ENCODE data around the gene PADI3. TPM values are rescaled to one million over a fixed set of nuclear protein-coding genes. Genes with fewer than 3 reads are reported as not detected.

The PADI3 gene
- total RNA-seq, 6 donors from 2014 or later, result not detected

- TF ChIP-seq EP300 (IDR thresholded peaks at IDR 0.05) (no peak), POLR2AphosphoS5 (IDR thresholded peaks at IDR 0.05) (no peak)
- Histone ChIP-seq H3K36me3 (no peaks in the 10 kb centered on the region), H3K4me1 (peaks cover 3 to 12% (median 5%) of the 10 kb centered on the region in 4 donors), H3K9me3 (no peaks in the 10 kb centered on the region), H3K27me3 (no peaks in the 10 kb centered on the region), H3K27ac (no peak overlapping the region), H3K4me3 (no peak overlapping the region)
- ATAC-seq (ENCODE audit: low FRiP score in 2 of 2) (no peak), DNase-seq (no peak)
- 77 to 83% methylated on average over 9 of the region's 9 CpGs for WGBS, 2 donors
Observed at GRCh38 chr1:17213782-17214148, 35.1 kb upstream of the PADI3 start.

DNA sequence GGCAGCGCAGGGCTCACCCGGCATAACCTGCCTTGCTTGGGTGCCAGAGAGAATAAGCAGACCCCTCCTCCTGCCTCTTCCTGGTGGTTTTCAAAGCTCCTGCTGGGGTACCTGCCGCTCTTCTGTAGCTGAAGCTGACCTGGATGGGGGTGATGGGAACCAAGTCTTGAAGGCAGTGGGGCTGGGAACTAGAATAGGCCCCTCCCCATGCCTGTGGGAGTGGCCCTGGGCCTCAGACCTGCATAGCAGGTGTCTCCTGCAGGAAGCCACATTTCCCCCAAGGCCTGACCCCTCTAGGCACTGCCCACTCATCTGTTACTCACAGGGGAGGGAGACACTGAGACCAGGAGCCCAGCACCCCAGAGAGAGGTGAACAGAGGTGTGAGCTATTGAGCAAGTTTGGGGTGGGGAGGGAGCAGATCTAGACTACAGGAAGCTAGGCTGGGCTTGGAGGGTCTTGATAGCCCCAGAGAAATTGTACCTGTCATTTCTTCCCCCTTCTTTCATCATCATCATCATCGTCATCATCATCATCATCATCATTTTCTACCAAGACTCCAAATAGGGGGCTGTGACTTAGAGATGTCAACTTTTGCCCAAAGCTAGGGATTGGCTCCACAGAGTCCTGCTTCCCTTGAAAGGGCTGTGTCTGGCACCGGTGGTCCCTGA, 33.9 kb upstream of the PADI3 start:
- no peaks in the 10 kb centered on the region for H3K9me3 ChIP-seq
- no peaks in the 10 kb centered on the region for H3K27me3 ChIP-seq
- WGBS, 2 donors, result 80 to 90% methylated on average over 2 to 5 of the region's 5 CpGs
- no peak for ATAC-seq (ENCODE audit: low FRiP score in 2 of 2)
- H3K27ac ChIP-seq, result no peak overlapping the region
- DNase-seq, result no peak
- TF ChIP-seq POLR2AphosphoS5 (IDR thresholded peaks at IDR 0.05), result no peak
- no peak for TF ChIP-seq EP300 (IDR thresholded peaks at IDR 0.05)
- no peak for TF ChIP-seq CTCF (IDR thresholded peaks at IDR 0.05)
- no peak for TF ChIP-seq POLR2A (IDR thresholded peaks at IDR 0.05)
- H3K4me3 ChIP-seq, result no peak overlapping the region
- H3K4me1 ChIP-seq, result peaks cover 3 to 12% (median 5%) of the 10 kb centered on the region in 4 donors
- no peaks in the 10 kb centered on the region for H3K36me3 ChIP-seq

- WGBS, 2 donors, result 86 to 94% methylated on average over 4 to 6 of the region's 6 CpGs
- TF ChIP-seq EP300 (IDR thresholded peaks at IDR 0.05) (no peak), POLR2A (IDR thresholded peaks at IDR 0.05) (no peak), POLR2AphosphoS5 (IDR thresholded peaks at IDR 0.05) (no peak), CTCF (IDR thresholded peaks at IDR 0.05) (no peak)
- ATAC-seq (ENCODE audit: low FRiP score in 2 of 2), result no peak
- Histone ChIP-seq H3K4me1 (peaks cover 3 to 12% (median 5%) of the 10 kb centered on the region in 4 donors), H3K27ac (no peak overlapping the region), H3K27me3 (no peaks in the 10 kb centered on the region), H3K9me3 (no peaks in the 10 kb centered on the region), H3K4me3 (no peak overlapping the region), H3K36me3 (no peaks in the 10 kb centered on the region)
- DNase-seq, result no peak
Observed at GRCh38 chr1:17215545-17215890, 33.4 kb upstream of the PADI3 start.

GRCh38 chr1:17216078-17216477, 32.8 kb upstream of the PADI3 start:
- no peaks in the 10 kb centered on the region for H3K27me3 ChIP-seq
- no peak for ATAC-seq (ENCODE audit: low FRiP score in 2 of 2)
- H3K27ac ChIP-seq, result no peak overlapping the region
- no peaks in the 10 kb centered on the region for H3K9me3 ChIP-seq
- TF ChIP-seq POLR2A (IDR thresholded peaks at IDR 0.05) (no peak), EP300 (IDR thresholded peaks at IDR 0.05) (no peak), CTCF (IDR thresholded peaks at IDR 0.05) (no peak), POLR2AphosphoS5 (IDR thresholded peaks at IDR 0.05) (no peak)
- peaks cover 3 to 12% (median 5%) of the 10 kb centered on the region in 4 donors for H3K4me1 ChIP-seq
- WGBS, 2 donors, result 46 to 62% methylated on average over 5 of the region's 5 CpGs
- no peaks in the 10 kb centered on the region for H3K36me3 ChIP-seq
- no peak overlapping the region for H3K4me3 ChIP-seq
- DNase-seq, result no peak

GRCh38 chr1:17217607-17218006, 31.3 kb upstream of the PADI3 start:
- Histone ChIP-seq H3K9me3 (no peaks in the 10 kb centered on the region), H3K36me3 (no peaks in the 10 kb centered on the region), H3K4me1 (peaks cover 2 to 5% (median 3%) of the 10 kb centered on the region in 4 donors), H3K27me3 (no peaks in the 10 kb centered on the region), H3K4me3 (no peak overlapping the region), H3K27ac (no peak overlapping the region)
- TF ChIP-seq CTCF (IDR thresholded peaks at IDR 0.05) (no peak), POLR2AphosphoS5 (IDR thresholded peaks at IDR 0.05) (no peak), EP300 (IDR thresholded peaks at IDR 0.05) (no peak), POLR2A (IDR thresholded peaks at IDR 0.05) (no peak)
- 68 to 81% methylated on average over 3 of the region's 3 CpGs for WGBS, 2 donors
- ATAC-seq (ENCODE audit: low FRiP score in 2 of 2), result no peak
- no peak for DNase-seq
